Panc1 (cell line): Measurements from ENCODE around the gene VEZT.

Experiments used
- CTCF ChIP-seq: fragments of 450-650 bp; IDR thresholded peaks from 2 replicates; pipeline ENCODE4 v1.5.1; 2017; ENCODE audit warnings: mild to moderate bottlenecking
- POLR2AphosphoS5 ChIP-seq: IDR thresholded peaks from 2 replicates; pipeline ENCODE4 v1.6.1; 2012; ENCODE audit warnings: mild to moderate bottlenecking, low read depth, low read length, moderate library complexity
- SIN3A ChIP-seq: IDR thresholded peaks from 2 replicates; pipeline ENCODE4 v1.6.1; 2012; ENCODE audit warnings: low read depth, mild to moderate bottlenecking, low read length, moderate library complexity, borderline replicate concordance; ENCODE audit not compliant: insufficient read depth

GRCh38 chr12:95198914-95199313, 18.7 kb upstream of the VEZT start:
- TF ChIP-seq SIN3A (no peak), CTCF (no peak), POLR2AphosphoS5 (no peak)
